Endothelial cell of umbilical vein (primary cell): ENCODE measurements around the gene CNGB1. TPM values are rescaled to one million over a fixed set of nuclear protein-coding genes. Genes with fewer than 3 reads are reported as not detected.

Experiments
- BruUV-seq: library from RNA; stranded (reverse); fragments of 400-500 nt; replicated peaks from 2 replicates; lab custom pipeline; 2021; lab: Mats Ljungman, UMichigan
- CTCF ChIA-PET: fragments of 300-600, 350-600 bp; sonication (Branson Sonifier 250); formaldehyde crosslinking; loops from one replicate; lab custom pipeline; 2021; ENCODE audit warnings: antibody characterized with exemption, inconsistent platforms; lab: Charles Lee
- POLR2A ChIA-PET: fragments of 300-600, 350-600 bp; sonication (Branson Sonifier 250); formaldehyde crosslinking; loops from one replicate; lab custom pipeline; 2021; ENCODE audit warnings: antibody characterized with exemption, inconsistent platforms; lab: Charles Lee
- DNase-seq: peaks from one replicate; pipeline ENCODE4 v3.0.0-alpha.2; 2011; ENCODE audit warnings: low read depth, low spot score
- FAIRE-seq: peaks from 2 replicates; lab custom pipeline; 2011; peaks lifted over from hg19 to GRCh38; lab: Jason Lieb, UNC
- H2AFZ ChIP-seq: 2 replicates; pipeline ENCODE4 v1.6.0; 2012; ENCODE audit warnings: low read depth, low read length, control low read depth, inconsistent platforms
- H3K27ac ChIP-seq: 2 replicates; pipeline ENCODE4 v1.5.1; 2011; ENCODE audit warnings: low read depth, mild to moderate bottlenecking, control low read depth, low read length, moderate library complexity; ENCODE audit not compliant: insufficient read depth
- H3K27me3 ChIP-seq, 2 experiments: 2 replicates each; pipeline versions ENCODE4 v1.6.0 to v1.6.1; 2011; ENCODE audit warnings: low read length in 2 of 2, mixed read lengths in 1 of 2; ENCODE audit not compliant: control insufficient read depth in 2 of 2, insufficient read depth in 2 of 2
- H3K36me3 ChIP-seq, 2 experiments: 2 replicates in 1 of 2; 3 replicates in 1 of 2; pipeline ENCODE4 v1.5.1; 2011; ENCODE audit warnings: low read length in 2 of 2, mild to moderate bottlenecking in 1 of 2, moderate library complexity in 1 of 2; ENCODE audit not compliant: control insufficient read depth in 2 of 2, insufficient read depth in 2 of 2; ENCODE audit errors: extremely low read depth in 1 of 2
- H3K4me1 ChIP-seq: 3 replicates; pipeline ENCODE4 v1.5.1; 2011; ENCODE audit warnings: mild to moderate bottlenecking, low read length; ENCODE audit not compliant: control insufficient read depth, insufficient read depth; ENCODE audit errors: extremely low read depth
- H3K4me2 ChIP-seq: 2 replicates; pipeline ENCODE4 v1.6.1; 2011; ENCODE audit warnings: low read length, control low read depth, mixed read lengths; ENCODE audit not compliant: insufficient read depth
- H3K4me3 ChIP-seq, 3 experiments: fragments of 200-600 bp in 1 of 3; sonication (generic), shearing (Covaris generic) in 1 of 3; replicated peaks in 1 of 3; 2 replicates each; pipeline ENCODE4 v1.5.1; 2011 to 2016; ENCODE audit warnings: control low read depth in 3 of 3, low read length in 3 of 3, mild to moderate bottlenecking in 2 of 3, inconsistent platforms in 1 of 3, low read depth in 1 of 3, moderate library complexity in 1 of 3; ENCODE audit not compliant: insufficient read depth in 1 of 3
- H3K79me2 ChIP-seq: 2 replicates; pipeline ENCODE4 v1.6.0; 2012; ENCODE audit warnings: low read length, inconsistent platforms; ENCODE audit not compliant: control insufficient read depth, insufficient read depth
- H3K9ac ChIP-seq: replicated peaks from 2 replicates; pipeline ENCODE3; 2011; ENCODE audit warnings: low read length, control low read depth; ENCODE audit not compliant: insufficient read depth; ENCODE audit errors: extremely low read depth
- H3K9me1 ChIP-seq: replicated peaks from 3 replicates; pipeline ENCODE4 v1.6.0; 2011; ENCODE audit warnings: mild to moderate bottlenecking, low read length; ENCODE audit not compliant: control insufficient read depth, insufficient read depth; ENCODE audit errors: extremely low read depth
- H3K9me3 ChIP-seq: replicated peaks from 2 replicates; pipeline ENCODE4 v1.5.1; 2012; ENCODE audit warnings: low read length, inconsistent platforms; ENCODE audit not compliant: control insufficient read depth, insufficient read depth
- H4K20me1 ChIP-seq: replicated peaks from 2 replicates; pipeline ENCODE3; 2011; ENCODE audit warnings: mild to moderate bottlenecking, low read length; ENCODE audit not compliant: control insufficient read depth, insufficient read depth; ENCODE audit errors: extremely low read depth
- EZH2 ChIP-seq: IDR thresholded peaks from 2 replicates; pipeline ENCODE4 v1.6.1; 2012; ENCODE audit warnings: borderline replicate concordance, low read depth, mild to moderate bottlenecking, moderate library complexity, low read length, inconsistent platforms; ENCODE audit not compliant: severe bottlenecking
- FOS ChIP-seq: IDR thresholded peaks from 2 replicates; pipeline ENCODE4 v1.6.1; 2011; ENCODE audit warnings: mild to moderate bottlenecking, low read length, moderate library complexity, borderline replicate concordance; ENCODE audit not compliant: insufficient read depth
- GATA2 ChIP-seq: IDR thresholded peaks from 2 replicates; pipeline ENCODE4 v1.7.0; 2011; ENCODE audit warnings: low read depth, mild to moderate bottlenecking, moderate library complexity, mixed read lengths, low read length; ENCODE audit not compliant: insufficient read length, insufficient read depth
- JUN ChIP-seq: IDR thresholded peaks from 2 replicates; pipeline ENCODE4 v1.6.1; 2011; ENCODE audit warnings: borderline replicate concordance, low read depth; ENCODE audit not compliant: insufficient read length, insufficient read depth
- MAX ChIP-seq: IDR thresholded peaks from 2 replicates; pipeline ENCODE4 v1.6.1; 2011; ENCODE audit not compliant: insufficient read depth, insufficient read length
- MYC ChIP-seq: IDR thresholded peaks from one replicate; pipeline ENCODE4 v1.6.1; 2011; ENCODE audit warnings: mild to moderate bottlenecking, low read depth, low read length
- POLR2A ChIP-seq: IDR thresholded peaks from 2 replicates; pipeline ENCODE4 v1.6.1; 2012; ENCODE audit warnings: low read depth, mild to moderate bottlenecking, control low read depth, low read length
- POLR2AphosphoS5 ChIP-seq: IDR thresholded peaks from 2 replicates; pipeline ENCODE4 v1.6.1; 2012; ENCODE audit warnings: low read depth, mild to moderate bottlenecking, control low read depth, low read length, moderate library complexity; ENCODE audit not compliant: insufficient read depth
- dilution Hi-C: fragments of 300-500 bp; cut with MboI; formaldehyde crosslinking; loops from one replicate; pipeline ENCODE4 v1.15.0; 2019; ENCODE audit warnings: low sequenced_read_pairs; ENCODE audit not compliant: extremely low pct_ligation_motif_present
- intact Hi-C: fragments of 100-400 bp; cut with micrococcal nuclease; formaldehyde crosslinking; loops from one replicate; pipeline ENCODE4 v1.10.0; 2022
- polyA plus RNA-seq, 4 experiments: library from polyadenylated mRNA; depleted of rRNA in 3 of 4; stranded (reverse) in 3 of 4; unstranded in 1 of 4; fragments of >200 nt; gene quantifications; 2 replicates each; pipeline versions ENCODE4 v1.2.1 to v1.2.3, GENCODE V29; 2011 to 2012; ENCODE audit warnings: missing spikeins in 1 of 4
- total RNA-seq: library from RNA; stranded (reverse); gene quantifications from 2 replicates; pipeline ENCODE4 v1.2.3, GENCODE V29; 2021
- TF ChIP-seq, protein P1 (sequence below), 2 donors: IDR thresholded peaks; 1 replicate in 1 of 2; 2 replicates in 1 of 2; pipeline ENCODE4 v1.5.1; 2011; ENCODE audit warnings: low read length in 2 of 2, mild to moderate bottlenecking in 2 of 2, moderate library complexity in 2 of 2, control low read depth in 1 of 2, inconsistent platforms in 1 of 2, low read depth in 1 of 2; ENCODE audit not compliant: insufficient read depth in 1 of 2; ENCODE audit errors: extremely low read depth in 1 of 2

CNGB1 gene
- total and polyA plus RNA-seq, 2 donors (not counting 3 experiments of a cell fraction or from before 2014, with no cell fraction given): not detected

GRCh38 chr16:57993438-57993837 lies 22.5 kb upstream of the CNGB1 start:
- TF ChIP-seq MYC (no peak), JUN (no peak), EZH2 (no peak), POLR2AphosphoS5 (no peak), MAX (no peak), GATA2 (no peak)
- CTCF ChIA-PET: no interaction called here
- H3K9ac ChIP-seq: no peak overlapping the region

DNA sequence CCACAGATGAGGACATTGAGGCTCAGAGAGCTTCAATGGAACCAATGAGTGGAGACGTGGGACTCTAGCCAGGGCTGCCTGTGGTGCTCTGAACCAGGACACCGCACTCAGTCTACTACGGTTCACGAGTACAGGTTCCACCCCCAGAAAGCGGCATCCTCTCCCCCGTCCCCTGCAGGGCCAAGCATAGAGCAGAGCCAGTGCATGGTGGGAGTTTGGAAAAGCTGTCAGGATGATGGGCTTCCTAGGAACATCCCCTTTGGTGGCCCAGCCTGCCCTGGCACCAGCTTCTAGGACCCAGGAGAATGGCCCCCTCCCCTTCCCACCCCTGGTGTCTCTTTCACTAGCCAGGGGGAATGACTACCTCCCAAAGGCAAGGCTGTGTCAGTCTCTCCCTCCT lies 21.2 kb upstream of the CNGB1 start:
- TF ChIP-seq MYC: no peak
- TF ChIP-seq FOS: no peak
- TF ChIP-seq, protein P1, sequence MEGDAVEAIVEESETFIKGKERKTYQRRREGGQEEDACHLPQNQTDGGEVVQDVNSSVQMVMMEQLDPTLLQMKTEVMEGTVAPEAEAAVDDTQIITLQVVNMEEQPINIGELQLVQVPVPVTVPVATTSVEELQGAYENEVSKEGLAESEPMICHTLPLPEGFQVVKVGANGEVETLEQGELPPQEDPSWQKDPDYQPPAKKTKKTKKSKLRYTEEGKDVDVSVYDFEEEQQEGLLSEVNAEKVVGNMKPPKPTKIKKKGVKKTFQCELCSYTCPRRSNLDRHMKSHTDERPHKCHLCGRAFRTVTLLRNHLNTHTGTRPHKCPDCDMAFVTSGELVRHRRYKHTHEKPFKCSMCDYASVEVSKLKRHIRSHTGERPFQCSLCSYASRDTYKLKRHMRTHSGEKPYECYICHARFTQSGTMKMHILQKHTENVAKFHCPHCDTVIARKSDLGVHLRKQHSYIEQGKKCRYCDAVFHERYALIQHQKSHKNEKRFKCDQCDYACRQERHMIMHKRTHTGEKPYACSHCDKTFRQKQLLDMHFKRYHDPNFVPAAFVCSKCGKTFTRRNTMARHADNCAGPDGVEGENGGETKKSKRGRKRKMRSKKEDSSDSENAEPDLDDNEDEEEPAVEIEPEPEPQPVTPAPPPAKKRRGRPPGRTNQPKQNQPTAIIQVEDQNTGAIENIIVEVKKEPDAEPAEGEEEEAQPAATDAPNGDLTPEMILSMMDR (IDR thresholded peaks at IDR 0.05; ENCODE audit: extremely low read depth in 1 of 2, insufficient read depth in 1 of 2, low read depth in 1 of 2, low read length in 2 of 2): no peak
- no peak for TF ChIP-seq POLR2AphosphoS5
- no peak for TF ChIP-seq JUN
- TF ChIP-seq EZH2: no peak
- no peak for TF ChIP-seq POLR2A
- no peak for TF ChIP-seq MAX
- TF ChIP-seq GATA2: no peak
- no peak overlapping the region for H2AFZ ChIP-seq
- peaks cover 6% of the 10 kb centered on the region for H3K4me1 ChIP-seq
- H3K36me3 ChIP-seq: peaks cover 0 to 16% of the 10 kb centered on the region in 2 experiments
- no peaks in the 10 kb centered on the region for H3K79me2 ChIP-seq
- H3K9ac ChIP-seq: no peak overlapping the region
- no peak overlapping the region for H3K4me2 ChIP-seq
- dilution Hi-C loops (no loop called here), intact Hi-C loops (no loop called here)
- H3K9me3 ChIP-seq: no peaks in the 10 kb centered on the region
- POLR2A ChIA-PET: no interaction called here
- no peak overlapping the region for H3K27ac ChIP-seq
- CTCF ChIA-PET: no interaction called here
- no peaks in the 10 kb centered on the region for H3K27me3 ChIP-seq
- no peaks in the 10 kb centered on the region for H3K9me1 ChIP-seq
- no peak overlapping the region for H3K4me3 ChIP-seq
- no peak for DNase-seq
- no peak for FAIRE-seq
- H4K20me1 ChIP-seq: no peaks in the 10 kb centered on the region
- BruUV-seq: no TSS peak

More at GRCh38 chr16:57993438-57993837, 22.5 kb upstream of the CNGB1 start:
- no peaks in the 10 kb centered on the region for H3K79me2 ChIP-seq
- peaks cover 6% of the 10 kb centered on the region for H3K4me1 ChIP-seq
- no TSS peak for BruUV-seq
- intact Hi-C loops: no loop called here
- no peak overlapping the region for H3K4me3 ChIP-seq
- peaks cover 0 to 16% of the 10 kb centered on the region in 2 experiments for H3K36me3 ChIP-seq
- no peaks in the 10 kb centered on the region for H3K9me3 ChIP-seq
- dilution Hi-C loops: no loop called here
- FAIRE-seq (no peak), DNase-seq (no peak)
- no peaks in the 10 kb centered on the region for H3K9me1 ChIP-seq
- H3K4me2 ChIP-seq: no peak overlapping the region
- no peak overlapping the region for H2AFZ ChIP-seq
- H4K20me1 ChIP-seq: no peaks in the 10 kb centered on the region
- no peak overlapping the region for H3K27ac ChIP-seq
- POLR2A ChIA-PET: no interaction called here
- H3K27me3 ChIP-seq: no peaks in the 10 kb centered on the region
